HG03139 (cell line): Measurements from ENCODE around the gene SEC16A.
"Not testable (repeated sequence)": the region's sequence is repeated elsewhere in the genome, so short reads cannot be mapped to it uniquely, and the experiment has no call there.

Experiments used
- ATAC-seq: cut with Tn5 transposase; IDR thresholded peaks from one replicate; pipeline ENCODE4 v1.9.1; 2021; ENCODE audit not compliant: unreplicated experiment

Gene SEC16A

DNA sequence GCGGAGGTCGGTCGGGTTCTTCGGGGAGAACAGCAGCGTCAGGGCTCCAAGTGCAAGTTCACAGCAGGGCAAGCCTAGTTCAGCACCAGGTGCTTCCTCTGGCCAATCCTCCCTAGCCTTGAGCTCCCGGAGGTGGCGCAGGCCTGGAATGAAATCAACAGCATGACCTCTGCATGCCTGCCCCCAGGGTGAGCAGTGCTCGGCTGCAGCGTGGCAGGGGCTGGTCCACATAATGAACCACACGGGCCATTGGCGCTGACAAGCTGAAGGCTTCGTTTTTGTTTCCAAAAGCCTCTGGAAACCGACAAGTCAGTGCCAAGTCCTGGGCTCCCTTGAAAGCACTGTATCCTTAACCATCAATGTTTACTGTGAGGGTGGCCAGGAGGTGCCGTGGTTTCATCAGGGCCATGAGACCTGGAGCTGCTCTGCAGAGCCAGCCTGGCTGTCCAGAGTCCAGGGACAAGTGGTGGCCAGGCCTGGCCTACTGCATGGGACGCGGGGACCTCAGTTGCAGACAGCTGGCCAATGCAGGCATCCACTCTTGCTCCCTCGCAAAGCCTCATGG lies 41.1 kb downstream of the SEC16A start:
- no peak for ATAC-seq

- no peak for ATAC-seq
Observed at GRCh38 chr9:136441191-136441680, 41.6 kb downstream of the SEC16A start.

DNA sequence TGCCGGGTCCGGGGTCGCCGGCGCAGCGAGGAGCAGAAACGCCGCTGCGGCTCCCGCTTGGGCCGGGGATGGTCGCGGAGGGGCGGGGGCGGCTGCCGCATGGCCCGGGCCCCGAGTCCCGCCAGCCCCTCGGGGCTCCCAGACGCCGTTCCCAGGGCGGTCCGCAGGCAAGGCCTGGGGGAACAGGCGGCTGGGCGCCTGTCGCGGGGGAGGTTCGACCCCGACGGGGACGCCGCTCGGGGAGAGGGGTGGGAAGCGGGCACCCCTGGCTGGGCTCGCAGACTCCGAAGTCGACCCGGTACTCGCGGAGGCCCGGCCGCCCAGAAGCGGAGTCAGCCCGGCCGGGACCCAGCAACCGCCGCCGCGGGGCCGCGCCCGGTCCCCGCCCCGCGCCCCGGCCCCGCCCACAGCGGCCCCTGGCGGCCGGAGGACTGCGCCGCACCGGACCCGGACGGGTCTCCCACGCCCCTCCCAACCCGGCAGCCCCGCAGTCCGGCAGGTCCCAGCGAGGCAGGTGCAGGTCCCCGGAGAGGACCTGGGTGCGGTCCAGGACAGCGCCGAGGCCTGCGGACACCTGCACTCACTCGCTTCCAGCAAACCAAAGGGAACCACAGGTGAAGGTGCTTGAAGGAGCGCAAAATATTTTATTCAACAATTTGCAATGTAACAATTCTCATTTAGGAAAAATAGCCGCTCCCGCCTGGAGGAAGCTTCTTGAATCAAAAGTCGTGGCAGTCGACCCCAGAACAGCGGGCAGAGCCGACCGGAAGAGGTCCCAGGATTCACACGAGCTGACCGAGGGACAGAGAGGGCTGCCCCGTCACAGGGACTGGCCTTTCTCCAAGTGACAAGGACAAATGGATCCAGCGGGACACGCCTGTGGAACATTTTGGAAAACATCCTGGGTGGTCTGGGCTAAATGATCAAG lies 43.1 kb downstream of the SEC16A start, which contains the start of gene INPP5E:
Gene INPP5E (minus strand): TSS at position 365 of the 928 bp plus-strand sequence. CDS start 426 bp downstream, outside the sequence.
- no peak for ATAC-seq

DNA sequence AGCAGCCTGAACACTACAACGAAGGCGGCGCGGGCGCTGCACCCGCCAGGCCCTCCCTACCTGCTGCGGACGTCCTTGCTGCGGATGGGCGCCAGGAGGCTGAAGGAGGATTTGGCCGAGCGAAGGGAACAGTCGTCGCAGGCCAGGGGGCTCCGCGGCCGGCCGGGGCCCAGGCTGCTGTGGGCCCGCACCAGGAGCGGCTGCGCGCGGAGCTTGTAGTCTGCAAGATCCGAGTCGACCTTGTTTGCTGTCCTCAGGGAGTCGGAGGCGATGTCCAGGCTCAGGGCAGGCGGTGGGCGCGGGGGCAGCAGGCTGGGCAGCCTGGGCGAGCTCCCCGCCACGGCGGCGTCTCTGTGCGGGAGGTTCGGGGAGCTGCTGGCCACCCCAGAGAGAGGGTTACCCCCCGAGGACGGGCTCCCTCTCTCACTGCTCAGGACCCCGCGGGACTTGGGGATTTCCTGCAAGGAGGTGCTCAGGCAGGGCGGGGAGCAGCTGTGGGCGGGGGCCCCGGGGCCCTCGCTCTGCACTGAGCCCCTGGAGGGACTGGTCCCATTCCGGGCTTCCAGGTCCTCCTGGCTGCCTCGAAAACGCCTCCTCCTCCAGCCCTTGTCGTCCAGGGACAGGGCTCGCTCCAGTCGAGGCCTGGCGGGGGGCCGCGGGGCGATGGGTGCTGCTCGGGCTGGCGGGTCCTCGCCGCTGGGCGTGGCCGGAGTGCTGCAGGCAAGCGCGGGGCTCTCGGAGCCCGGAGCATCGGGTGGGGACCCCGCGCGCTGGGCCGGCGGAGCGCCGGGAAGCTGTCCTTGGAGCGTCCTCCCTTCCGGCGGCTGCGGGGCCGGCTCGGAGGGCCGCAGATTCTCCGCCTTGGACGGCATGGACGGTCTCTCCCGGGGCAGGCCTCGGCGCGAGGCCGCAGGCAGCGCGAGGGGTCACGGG lies 44.0 kb downstream of the SEC16A start:
- ATAC-seq: no peak

DNA sequence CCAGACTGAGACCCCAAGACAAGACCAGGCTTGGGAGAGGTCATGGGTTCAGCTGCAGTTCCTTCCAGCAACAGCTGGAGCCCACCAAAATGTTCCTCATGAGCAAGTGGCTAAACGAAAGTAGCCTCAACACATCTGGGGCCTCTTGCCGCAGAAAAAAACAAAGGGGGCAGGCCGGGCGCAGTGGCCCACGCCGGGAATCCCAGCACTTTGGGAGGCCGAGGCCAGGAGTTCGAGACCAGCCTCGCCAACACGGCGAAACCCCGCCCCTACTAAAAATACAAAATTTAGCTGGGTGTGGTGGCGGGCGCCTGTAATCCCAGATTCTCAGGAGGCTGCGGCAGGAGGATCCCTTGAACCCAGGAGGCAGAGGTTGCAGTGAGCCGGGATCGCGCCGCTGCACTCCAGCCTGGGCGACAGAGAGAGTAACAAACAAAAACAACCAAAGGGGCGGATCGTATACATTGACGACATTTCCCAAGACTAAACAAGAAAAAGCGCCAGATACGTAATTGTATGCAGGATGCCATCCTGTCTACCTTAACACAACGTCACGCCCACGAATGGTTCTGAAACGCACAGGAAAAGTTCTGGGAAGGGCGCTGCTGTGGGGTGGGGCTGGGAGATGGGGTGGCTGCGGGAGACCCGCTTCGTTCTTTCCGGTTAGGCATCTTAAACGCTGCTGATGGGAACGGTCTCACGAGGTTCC lies 44.8 kb downstream of the SEC16A start:
- ATAC-seq: no peak

DNA sequence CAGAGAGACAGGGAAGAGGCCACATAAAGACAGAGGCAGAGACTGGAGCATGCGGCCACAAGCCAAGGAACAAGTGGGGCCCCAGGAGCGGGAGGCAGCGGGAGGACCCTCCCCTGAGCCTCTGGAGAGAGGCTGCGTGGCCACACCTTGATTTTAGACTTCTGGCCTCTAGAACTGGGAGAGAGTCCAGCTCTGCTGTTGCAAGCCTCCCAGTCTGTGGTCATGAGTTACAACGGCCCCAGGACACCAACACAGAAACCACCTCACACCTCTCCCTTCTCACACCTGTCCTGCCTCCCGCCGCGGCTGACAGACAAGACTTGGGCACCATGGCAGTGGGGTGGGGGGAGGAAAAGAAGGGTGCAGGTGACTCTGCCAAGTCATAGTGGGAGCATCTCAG lies 45.4 kb downstream of the SEC16A start:
- no peak for ATAC-seq

DNA sequence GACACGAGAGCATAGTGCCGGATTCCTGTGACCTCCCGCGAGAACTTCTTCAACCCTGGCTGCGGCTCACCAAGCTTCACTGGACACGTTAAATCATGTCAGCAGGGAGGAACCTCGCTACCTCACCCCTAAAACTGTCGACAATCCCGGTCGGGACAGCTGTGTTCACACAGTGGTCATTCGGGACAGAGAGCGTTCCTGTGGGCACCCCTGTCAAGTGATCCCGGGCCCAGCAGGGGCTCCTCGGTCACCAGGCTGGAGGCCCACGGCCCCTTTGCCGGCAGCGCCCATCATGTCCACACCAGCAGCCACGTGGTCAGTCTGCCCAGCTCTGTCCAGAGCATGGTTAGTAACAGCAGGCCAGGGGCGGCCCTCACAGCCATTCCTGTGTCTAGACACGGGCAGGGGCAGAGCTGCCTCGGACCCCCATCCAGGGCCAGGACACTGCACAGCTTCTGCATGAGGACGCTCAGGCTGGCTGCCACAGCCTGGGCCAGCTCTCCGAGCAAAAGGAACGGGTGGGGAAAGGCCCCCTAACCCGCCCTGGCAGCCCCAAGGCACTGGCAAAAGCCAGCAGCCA lies 46.7 kb downstream of the SEC16A start:
- no peak for ATAC-seq

DNA sequence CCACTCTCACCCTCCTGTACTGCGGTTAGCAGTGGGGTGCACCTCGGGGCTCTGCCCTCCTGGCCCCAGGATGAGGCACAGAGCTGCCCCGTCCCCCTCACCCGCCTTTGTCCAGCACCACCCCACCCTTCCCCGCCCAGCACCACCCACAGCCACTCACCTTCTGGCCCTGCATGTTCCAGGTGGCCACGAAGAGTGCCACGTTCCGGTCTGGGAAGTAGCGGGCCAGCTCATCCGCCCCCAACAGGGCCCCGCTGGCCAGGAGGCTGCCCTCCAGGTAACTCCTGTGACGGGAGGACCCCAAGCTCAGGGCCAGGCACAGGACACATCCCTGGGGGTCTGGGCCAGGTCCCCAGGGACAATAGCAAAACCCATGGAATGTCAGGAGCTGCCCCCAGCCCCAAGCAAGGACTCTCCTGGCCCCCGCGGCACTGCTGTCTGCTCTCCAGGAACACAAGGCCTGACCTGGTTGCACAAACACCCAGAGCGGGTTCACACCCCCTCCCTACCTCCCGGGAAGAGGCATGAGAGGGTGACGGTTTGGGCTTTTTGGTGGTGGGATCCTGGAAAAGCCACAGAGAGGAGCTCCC lies 48.2 kb downstream of the SEC16A start:
- no peak for ATAC-seq

GRCh38 chr9:136433849-136434579 lies 48.8 kb downstream of the SEC16A start:
- no peak for ATAC-seq

DNA sequence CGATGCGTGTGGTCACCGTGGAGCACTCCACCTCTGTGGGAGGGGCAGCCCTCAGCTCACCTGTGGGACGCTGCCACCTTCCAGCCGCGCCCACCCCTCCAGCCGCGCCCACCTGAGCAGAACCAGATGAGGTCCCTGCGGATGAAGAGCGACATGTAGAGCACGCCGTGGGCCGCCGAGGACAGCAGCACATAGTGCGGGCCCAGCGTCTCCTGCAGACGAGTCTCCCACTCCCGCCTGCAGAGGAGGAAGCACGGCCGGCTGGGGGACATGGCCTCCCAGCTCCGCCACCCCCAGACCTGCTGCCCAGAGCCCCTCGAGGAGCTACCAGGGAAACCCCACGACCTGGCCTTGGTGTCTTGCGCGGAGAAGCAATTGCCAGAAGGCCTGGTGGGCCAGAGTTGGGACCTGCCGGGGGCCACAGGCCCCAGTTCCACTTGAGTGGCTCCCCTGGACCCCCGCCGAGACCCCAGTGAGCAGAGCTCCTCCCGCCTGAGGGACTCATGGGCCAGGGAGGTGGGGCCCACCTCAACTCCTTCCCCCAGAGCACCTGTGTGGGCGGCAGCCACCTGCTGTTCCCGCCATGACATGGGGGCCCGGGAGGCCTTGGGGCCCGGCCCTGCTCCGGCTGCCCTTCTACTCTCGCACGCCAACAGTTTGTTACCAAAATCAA lies 49.7 kb downstream of the SEC16A start:
- ATAC-seq: no peak

DNA sequence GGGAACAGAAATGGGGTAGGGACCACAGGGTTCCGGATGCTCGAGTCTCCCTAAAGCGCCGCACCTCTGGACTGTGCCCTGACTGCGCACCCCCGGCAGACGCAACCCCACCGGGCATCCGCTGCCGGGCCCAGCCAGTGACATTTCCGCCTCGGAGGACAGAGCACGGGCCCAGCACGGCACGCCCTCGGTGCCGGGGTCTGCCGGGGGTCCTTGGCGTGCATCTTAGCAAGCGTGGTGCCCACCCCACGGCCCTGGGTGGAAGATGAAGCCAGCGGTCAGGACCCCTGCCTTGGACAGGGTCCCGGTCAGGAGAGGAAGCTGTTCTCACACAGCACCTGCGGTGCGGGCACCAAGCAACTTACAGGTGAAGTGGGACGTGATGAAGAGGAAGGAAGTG lies 50.2 kb downstream of the SEC16A start:
- no peak for ATAC-seq

DNA sequence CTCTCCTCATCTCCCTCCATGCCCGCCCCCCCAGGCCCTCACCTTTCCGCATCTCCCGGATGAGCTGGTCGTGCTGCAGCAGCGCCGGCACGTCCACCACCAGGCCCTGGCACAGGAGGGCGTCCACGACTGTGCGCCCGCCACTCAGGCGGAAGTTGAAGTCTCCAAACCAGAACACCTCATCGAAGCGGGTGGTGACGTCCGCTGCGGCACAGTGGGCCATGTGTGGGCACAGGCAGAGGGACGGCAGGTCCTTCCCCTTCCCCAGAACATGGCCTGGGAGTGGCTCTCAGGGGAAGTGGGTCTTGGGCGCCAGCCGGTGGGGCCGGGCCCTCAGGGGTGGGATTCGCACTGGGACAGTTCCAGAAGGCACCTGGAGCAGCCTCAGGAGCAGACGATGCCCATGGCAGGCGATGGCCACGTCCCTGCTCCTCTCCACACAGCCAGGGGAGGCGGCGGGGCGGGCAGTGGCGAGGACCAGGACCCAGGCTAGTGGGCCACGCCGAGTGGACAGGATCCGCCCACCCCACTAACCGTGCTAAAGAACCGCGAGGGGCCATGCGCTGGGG lies 51.0 kb downstream of the SEC16A start:
- ATAC-seq: no peak

DNA sequence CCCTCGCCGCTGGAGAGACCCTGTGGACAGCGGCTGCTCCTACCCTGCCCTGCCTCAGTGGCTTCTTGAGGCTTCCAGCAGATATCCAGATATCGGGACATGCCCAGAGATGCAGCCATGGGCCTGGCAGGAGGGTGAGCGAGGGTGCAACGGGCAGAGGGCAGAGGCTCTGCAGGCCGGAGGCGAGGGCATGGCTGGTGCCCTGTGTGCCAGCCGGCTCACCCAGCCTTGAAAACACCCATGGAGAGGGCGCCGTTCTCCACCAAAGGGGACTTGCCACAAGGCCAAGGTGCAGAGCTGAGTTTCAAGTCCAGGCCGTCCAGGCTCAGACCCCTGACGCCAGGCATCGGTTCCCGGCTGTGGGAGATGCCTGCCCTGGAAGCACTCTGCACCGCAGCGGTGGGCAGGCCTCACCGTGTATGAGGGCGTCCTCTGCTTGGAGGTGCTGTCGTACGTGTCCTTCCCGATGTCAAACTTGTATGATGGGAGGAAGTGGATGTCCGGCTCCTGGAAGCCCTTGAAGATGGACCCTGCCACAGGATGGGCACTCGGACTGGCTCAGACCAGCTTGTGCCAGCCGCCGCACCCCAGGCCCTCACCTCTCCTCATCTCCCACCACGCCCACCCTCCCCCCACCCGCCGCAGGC lies 52.1 kb downstream of the SEC16A start:
- no peak for ATAC-seq

DNA sequence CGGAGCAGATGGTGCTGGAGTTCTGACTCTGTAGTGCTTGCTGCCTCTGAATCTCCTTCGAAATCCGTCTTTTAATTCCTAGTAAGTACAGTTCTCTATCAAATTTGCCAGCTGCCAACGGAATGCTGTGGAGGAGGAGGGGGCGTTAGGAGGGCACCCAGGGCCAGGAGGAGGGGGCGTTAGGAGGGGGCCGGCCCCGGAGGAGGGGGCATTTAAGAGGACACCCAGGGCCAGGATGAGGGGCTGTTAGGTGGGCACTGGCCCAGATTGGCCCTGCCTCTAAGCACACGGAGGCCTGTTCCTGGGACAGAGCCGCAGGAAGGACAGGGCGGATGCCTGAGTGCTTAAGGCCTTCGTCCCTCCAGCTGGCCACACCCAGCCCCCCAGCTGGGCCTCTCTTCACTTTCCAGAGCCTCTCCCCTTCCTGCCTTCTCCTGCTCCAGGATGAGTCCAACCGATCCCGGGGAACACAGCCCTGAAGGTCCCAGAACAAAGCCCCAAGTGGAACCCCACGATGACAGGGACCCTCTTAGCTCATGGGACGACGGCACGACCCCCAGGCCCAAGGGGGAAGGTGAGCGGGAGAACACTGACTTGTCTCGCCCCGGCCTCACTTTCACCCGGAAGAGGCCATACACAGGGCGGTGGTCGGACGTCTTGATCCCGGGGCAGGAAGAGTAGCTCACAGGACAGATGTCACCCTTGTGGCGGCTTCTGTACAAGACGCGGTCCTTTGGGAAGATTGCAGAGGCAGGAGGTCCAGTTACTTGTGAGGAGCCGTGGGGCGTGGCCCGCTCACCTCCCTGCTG lies 53.0 kb downstream of the SEC16A start:
- ATAC-seq: no peak

DNA sequence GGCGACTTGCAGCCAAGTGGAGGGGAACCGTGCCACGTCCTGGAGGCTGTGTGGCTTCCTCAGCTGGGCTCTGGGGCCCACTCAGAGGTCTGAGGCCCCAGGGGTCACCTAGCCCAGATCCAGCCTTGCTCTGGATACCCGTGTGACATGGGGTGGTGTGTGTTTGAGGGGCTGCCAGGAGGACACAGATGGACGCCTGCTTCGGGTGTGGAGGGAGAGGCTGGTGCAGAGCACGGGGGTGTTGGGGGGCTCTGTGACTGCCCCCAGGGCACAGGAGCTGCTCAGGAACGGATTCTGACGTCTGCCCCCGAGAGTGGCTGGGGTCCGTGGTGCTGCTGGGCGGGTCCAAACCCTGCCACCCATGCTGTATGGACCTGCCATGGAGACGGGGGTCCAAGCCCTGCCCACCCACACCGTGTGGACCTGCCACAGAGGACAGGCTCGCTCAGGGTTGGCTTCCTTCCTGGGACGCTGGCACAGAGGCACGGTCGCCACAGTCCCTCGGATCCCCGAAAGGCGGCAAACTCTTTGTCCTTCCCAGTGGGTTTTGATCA lies 53.7 kb downstream of the SEC16A start:
- no peak for ATAC-seq

- no peak for ATAC-seq
Observed at GRCh38 chr9:136426787-136427186, 56.1 kb downstream of the SEC16A start.

DNA sequence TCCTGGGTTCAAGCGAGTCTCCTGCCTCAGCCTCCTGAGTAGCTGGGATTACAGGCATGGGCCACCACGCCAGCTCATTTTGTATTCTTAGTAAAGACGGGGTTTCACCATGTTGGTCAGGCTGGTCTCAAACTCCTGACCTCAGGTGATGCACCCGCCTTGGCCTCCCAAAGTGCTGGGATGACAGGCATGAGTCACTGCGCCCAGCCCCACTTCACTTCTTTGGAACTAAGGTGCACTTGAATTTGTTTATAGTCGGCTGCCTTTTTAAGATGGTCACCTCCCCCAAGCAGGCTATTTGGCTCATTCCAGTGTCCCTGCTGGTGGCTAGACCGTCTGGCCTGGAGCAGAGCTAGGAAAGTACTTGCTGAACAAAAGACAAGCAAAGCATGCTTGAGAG lies 57.5 kb downstream of the SEC16A start:
- not testable (repeated sequence) for ATAC-seq
